Measurements from ENCODE around the gene MPND.

MPND gene

GRCh38 chr19:4300589-4300988 lies 42.8 kb upstream of the MPND start:
- no peak overlapping the region for H3K27ac ChIP-seq
- TF ChIP-seq CTCF (IDR thresholded peaks at IDR 0.05) (no peak), ZFX (IDR thresholded peaks at IDR 0.05; ENCODE audit: borderline replicate concordance) (no peak)

GRCh38 chr19:4301590-4302242 lies 41.6 kb upstream of the MPND start:
- H3K27ac ChIP-seq = no peak overlapping the region
- TF ChIP-seq CTCF (IDR thresholded peaks at IDR 0.05) (no peak), ZFX (IDR thresholded peaks at IDR 0.05; ENCODE audit: borderline replicate concordance) (no peak)

GRCh38 chr19:4302243-4302640 lies 41.1 kb upstream of the MPND start, which contains the start of gene TMIGD2:
TMIGD2 (minus strand) TSS chr19:4302389; CDS start chr19:4302385, 4 bp downstream.
- no peak for TF ChIP-seq ZFX (IDR thresholded peaks at IDR 0.05; ENCODE audit: borderline replicate concordance)
- no peak for TF ChIP-seq CTCF (IDR thresholded peaks at IDR 0.05)
- H3K27ac ChIP-seq = no peak within 1 kb of the TSS

- no peak for TF ChIP-seq ZFX (IDR thresholded peaks at IDR 0.05; ENCODE audit: borderline replicate concordance)
- no peak for TF ChIP-seq CTCF (IDR thresholded peaks at IDR 0.05)
- no peak overlapping the region for H3K27ac ChIP-seq
These were observed 39.4 kb upstream of the MPND start for GRCh38 chr19:4303819-4304537.

GRCh38 chr19:4304538-4305256 lies 38.7 kb upstream of the MPND start, which contains the start of gene FSD1:
FSD1 (plus strand) TSS chr19:4304598; CDS start chr19:4304747, 149 bp downstream.
- H3K27ac ChIP-seq = no peak within 1 kb of the TSS

GRCh38 chr19:4305257-4305612 lies 38.1 kb upstream of the MPND start:
- no peak overlapping the region for H3K27ac ChIP-seq
- TF ChIP-seq CTCF (IDR thresholded peaks at IDR 0.05) = no peak
- no peak for TF ChIP-seq ZFX (IDR thresholded peaks at IDR 0.05; ENCODE audit: borderline replicate concordance)

More at GRCh38 chr19:4304538-4305256, 38.7 kb upstream of the MPND start, which contains the start of gene FSD1:
- TF ChIP-seq CTCF (IDR thresholded peaks at IDR 0.05) = no peak
- no peak for TF ChIP-seq ZFX (IDR thresholded peaks at IDR 0.05; ENCODE audit: borderline replicate concordance)

Measured in 22Rv1 (cell line).